DMS 273 (cell line): Measurements from ENCODE around the gene RENBP.
"Not testable (repeated sequence)": the region's sequence is repeated elsewhere in the genome, so short reads cannot be mapped to it uniquely, and the experiment has no call there.

Source experiments
- DNase-seq: peaks from one replicate; lab custom pipeline; 2025; ENCODE audit not compliant: unreplicated experiment; lab: John Stamatoyannopoulos, UW

RENBP gene

GRCh38 chrX:153944140-153944799, at the start of gene RENBP:
Gene RENBP, minus strand, starts transcription at chrX:153944643. Its CDS starts 33 bp downstream, at chrX:153944610.
- DNase-seq, result no peak

GRCh38 chrX:153993978-153994377, 49.5 kb upstream of the RENBP start:
- DNase-seq, result no peak

GRCh38 chrX:153993079-153993478, 48.6 kb upstream of the RENBP start:
- peak; percentile 92 for DNase-seq

GRCh38 chrX:153992180-153992579, 47.7 kb upstream of the RENBP start:
- DNase-seq, result no peak

GRCh38 chrX:153991013-153991580, 46.7 kb upstream of the RENBP start:
- DNase-seq, result no peak

- DNase-seq, result no peak
Measured at GRCh38 chrX:153989973-153990655, 45.7 kb upstream of the RENBP start.

- no peak for DNase-seq
Measured at GRCh38 chrX:153988493-153988892, 44.0 kb upstream of the RENBP start.

- DNase-seq, result no peak
Measured at GRCh38 chrX:153984351-153985178, 40.1 kb upstream of the RENBP start.

- DNase-seq, result no peak
Measured at GRCh38 chrX:153983321-153983801, 38.9 kb upstream of the RENBP start.

GRCh38 chrX:153981771-153982533, 37.5 kb upstream of the RENBP start:
- DNase-seq, result no peak

- no peak for DNase-seq
Measured at GRCh38 chrX:153981231-153981630, 36.8 kb upstream of the RENBP start.

GRCh38 chrX:153980394-153980793, 36.0 kb upstream of the RENBP start:
- not testable (repeated sequence) for DNase-seq

GRCh38 chrX:153974726-153975286, 30.4 kb upstream of the RENBP start:
- no peak for DNase-seq

GRCh38 chrX:153974003-153974725, 29.7 kb upstream of the RENBP start:
- DNase-seq, result no peak

- DNase-seq, result peak; percentile 63
Measured at GRCh38 chrX:153973127-153974002, 28.9 kb upstream of the RENBP start.

- peak; percentile 100 for DNase-seq
Measured at GRCh38 chrX:153972368-153973126, 28.1 kb upstream of the RENBP start, which contains the start of gene TMEM187. Gene TMEM187, plus strand, starts transcription at chrX:153972754. Its CDS starts 9,309 bp downstream, at chrX:153982063.

GRCh38 chrX:153971450-153972367, 27.3 kb upstream of the RENBP start, which contains the start of gene HCFC1:
Gene HCFC1, minus strand, starts transcription at chrX:153971818. Its CDS starts 978 bp downstream, at chrX:153970840.
- DNase-seq, result peak; percentile 99
